ENCODE data around the gene SEC16A. TPM values are rescaled to one million over a fixed set of nuclear protein-coding genes. Genes with fewer than 3 reads are reported as not detected.

The SEC16A gene
- total and polyA plus RNA-seq, 8 donors = 14.6 to 105 (median 45.4) TPM

DNA sequence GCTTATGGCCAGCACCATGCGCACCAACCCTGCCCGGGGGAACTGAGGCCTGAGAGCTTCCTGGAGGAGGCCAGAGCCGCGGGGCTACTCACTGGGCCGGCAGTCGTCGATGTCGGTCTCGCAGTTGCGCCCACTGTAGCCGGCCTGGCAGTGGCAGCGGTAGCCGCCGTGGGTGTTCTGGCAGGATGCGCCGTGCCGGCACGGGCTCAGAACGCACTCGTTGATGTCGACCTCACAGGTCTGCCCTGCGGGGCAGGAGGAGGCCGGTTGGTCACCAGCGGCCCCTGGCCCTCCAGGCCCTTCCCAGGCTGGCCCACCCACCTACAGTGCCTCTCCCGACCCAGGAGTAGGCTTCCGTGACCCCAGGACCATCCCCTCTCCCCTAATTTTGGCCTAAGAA is 27.7 kb upstream of the SEC16A start:
- WGBS, 5 donors = 76 to 95% (median 92%) methylated on average over 15 to 26 of the region's 26 CpGs
- H3K4me3 ChIP-seq = no peak overlapping the region
- H3K36me3 ChIP-seq = peaks cover 76 to 100% (median 100%) of the 10 kb centered on the region in 4 donors
- H3K9me3 ChIP-seq = no peaks in the 10 kb centered on the region
- peak overlapping the region in 4 of 5 donors; percentile 39 to 73 (median 69) for H3K27ac ChIP-seq
- intact Hi-C loops (cut with DNase I; ENCODE audit: low total_unique reads) = no loop called here
- H3K4me1 ChIP-seq = peaks cover 0 to 6% (median 0%) of the 10 kb centered on the region in 4 donors
- DNase-seq = no peak
- TF ChIP-seq POLR2A (IDR thresholded peaks at IDR 0.05) (no peak), POLR2AphosphoS5 (IDR thresholded peaks at IDR 0.05) (no peak), EP300 (IDR thresholded peaks at IDR 0.05) (no peak), CTCF (IDR thresholded peaks at IDR 0.05) (no peak)
- H3K27me3 ChIP-seq = no peaks in the 10 kb centered on the region

DNA sequence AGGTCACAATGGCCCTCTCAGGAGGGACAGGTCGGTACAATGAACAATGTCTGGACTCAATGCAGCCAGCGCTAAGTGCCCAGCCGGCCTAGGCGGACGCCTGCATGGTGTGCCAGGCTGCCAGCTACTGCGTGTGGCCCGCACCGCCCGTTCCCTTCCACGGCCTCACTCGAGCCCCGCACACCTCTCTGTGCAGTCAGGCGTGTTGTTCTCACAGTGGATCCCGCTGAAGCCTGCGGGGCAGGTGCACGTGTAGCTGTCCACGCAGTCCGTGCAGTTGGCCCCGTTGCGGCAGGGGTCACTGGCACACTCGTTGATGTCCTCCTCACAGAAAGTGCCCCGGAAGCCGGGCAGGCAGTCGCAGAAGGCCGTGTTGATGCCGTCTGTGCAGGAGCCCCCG is 26.7 kb upstream of the SEC16A start:
- H3K27me3 ChIP-seq = no peaks in the 10 kb centered on the region
- TF ChIP-seq EP300 (IDR thresholded peaks at IDR 0.05) = no peak
- TF ChIP-seq POLR2A (IDR thresholded peaks at IDR 0.05) = no peak
- no peak for TF ChIP-seq POLR2AphosphoS5 (IDR thresholded peaks at IDR 0.05)
- no peak for TF ChIP-seq CTCF (IDR thresholded peaks at IDR 0.05)
- intact Hi-C loops (cut with DNase I; ENCODE audit: low total_unique reads) = no loop called here
- H3K27ac ChIP-seq = peak overlapping the region in 1 of 5 donors; percentile 73
- DNase-seq = no peak
- no peaks in the 10 kb centered on the region for H3K9me3 ChIP-seq
- H3K4me1 ChIP-seq = peaks cover 0 to 6% (median 0%) of the 10 kb centered on the region in 4 donors
- 85 to 93% (median 86%) methylated on average over 27 of the region's 27 CpGs for WGBS, 5 donors
- peaks cover 76 to 100% (median 100%) of the 10 kb centered on the region in 4 donors for H3K36me3 ChIP-seq
- no peak overlapping the region for H3K4me3 ChIP-seq

DNA sequence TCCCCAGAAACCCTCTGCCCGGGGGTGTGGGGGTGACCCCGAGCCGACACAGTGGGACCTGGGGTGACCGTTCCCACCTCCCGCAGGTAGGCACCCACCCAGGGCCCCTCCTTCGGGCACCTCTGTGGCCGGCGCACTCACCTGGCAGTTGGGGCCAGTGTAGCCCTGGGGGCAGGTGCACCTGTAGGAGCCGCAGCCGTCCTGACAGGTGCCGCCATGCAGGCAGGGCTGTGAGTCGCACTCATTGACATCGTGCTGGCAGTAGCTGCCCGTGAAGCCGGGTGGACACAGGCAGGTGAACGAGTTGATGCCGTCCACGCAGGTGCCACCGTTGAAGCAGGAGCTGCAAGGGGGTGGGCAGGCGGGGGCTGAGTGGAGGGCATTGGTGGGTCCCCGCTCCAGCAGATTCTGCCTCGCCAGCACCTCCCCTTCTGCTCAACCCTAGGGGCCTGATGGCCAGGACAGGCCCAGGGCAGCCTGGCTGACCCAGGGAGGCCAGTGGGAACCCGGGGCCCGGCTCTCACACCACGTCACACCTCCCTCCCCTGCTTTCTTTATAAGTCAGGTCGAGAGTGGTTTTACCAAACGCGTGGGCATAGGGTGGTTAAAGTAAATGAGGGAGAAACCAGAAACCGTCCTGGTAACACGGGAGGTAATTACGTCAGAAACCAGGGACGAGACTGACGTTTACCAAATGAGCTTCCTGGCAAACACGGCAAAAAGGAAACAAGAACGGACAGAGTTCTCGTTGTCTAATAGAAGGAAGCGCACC is 26.1 kb upstream of the SEC16A start:
- Histone ChIP-seq H3K4me3 (no peak overlapping the region), H3K4me1 (peaks cover 0 to 6% (median 0%) of the 10 kb centered on the region in 4 donors), H3K27me3 (no peaks in the 10 kb centered on the region), H3K27ac (peak overlapping the region in 1 of 5 donors; percentile 8), H3K9me3 (no peaks in the 10 kb centered on the region), H3K36me3 (peaks cover 76 to 100% (median 100%) of the 10 kb centered on the region in 4 donors)
- intact Hi-C loops (cut with DNase I; ENCODE audit: low total_unique reads) = no loop called here
- 87 to 90% (median 88%) methylated on average over 32 to 37 of the region's 37 CpGs for WGBS, 5 donors
- no peak for DNase-seq
- TF ChIP-seq CTCF (IDR thresholded peaks at IDR 0.05) = no peak

- TF ChIP-seq POLR2A (IDR thresholded peaks at IDR 0.05) (no peak), EP300 (IDR thresholded peaks at IDR 0.05) (no peak), CTCF (IDR thresholded peaks at IDR 0.05) (no peak), POLR2AphosphoS5 (IDR thresholded peaks at IDR 0.05) (no peak)
- WGBS, 5 donors = 95 to 97% (median 96%) methylated on average over 8 to 23 of the region's 23 CpGs
- H3K36me3 ChIP-seq = peaks cover 84 to 100% (median 100%) of the 10 kb centered on the region in 4 donors
- no peaks in the 10 kb centered on the region for H3K9me3 ChIP-seq
- no peak overlapping the region for H3K27ac ChIP-seq
- no peak overlapping the region for H3K4me3 ChIP-seq
- H3K4me1 ChIP-seq = peaks cover 0 to 6% (median 0%) of the 10 kb centered on the region in 4 donors
- intact Hi-C loops (cut with DNase I; ENCODE audit: low total_unique reads) = no loop called here
- DNase-seq = no peak
- no peaks in the 10 kb centered on the region for H3K27me3 ChIP-seq
Observed at GRCh38 chr9:136507992-136508375, 25.1 kb upstream of the SEC16A start.

Measured in stomach (tissue), 9 donors.